ENCODE results near the gene TBC1D2B.

The TBC1D2B gene

GRCh38 chr15:78077053-78077870 is at the start of gene TBC1D2B:
TBC1D2B (minus strand) TSS chr15:78077711; CDS start chr15:78077652, 59 bp downstream.
- Mint-ChIP-seq H3K36me3 (ENCODE audit: low read depth) (peaks cover 24% of the 10 kb centered on the region), H3K27me3 (ENCODE audit: low read depth) (no peaks in the 10 kb centered on the region), H3K4me3 (peak within 1 kb of the TSS; percentile 100), H3K27ac (peak within 1 kb of the TSS; percentile 97), H3K9me3 (no peaks in the 10 kb centered on the region), H3K4me1 (ENCODE audit: low read depth) (peaks cover 39% of the 10 kb centered on the region)
- DNase-seq (ENCODE audit: low spot score) = peak; percentile 64

GRCh38 chr15:78125267-78125666 is 47.8 kb upstream of the TBC1D2B start:
- Mint-ChIP-seq H3K27ac (no peak overlapping the region), H3K9me3 (no peaks in the 10 kb centered on the region), H3K4me3 (no peak overlapping the region), H3K27me3 (ENCODE audit: low read depth) (no peaks in the 10 kb centered on the region), H3K36me3 (ENCODE audit: low read depth) (no peaks in the 10 kb centered on the region), H3K4me1 (ENCODE audit: low read depth) (peaks cover 9% of the 10 kb centered on the region)
- DNase-seq (ENCODE audit: low spot score) = no peak

- H3K27me3 Mint-ChIP-seq (ENCODE audit: low read depth) = peaks cover 3% of the 10 kb centered on the region
- no peak overlapping the region for H3K27ac Mint-ChIP-seq
- H3K4me3 Mint-ChIP-seq = no peak overlapping the region
- no peak for DNase-seq (ENCODE audit: low spot score)
- no peaks in the 10 kb centered on the region for H3K36me3 Mint-ChIP-seq (ENCODE audit: low read depth)
- peaks cover 3% of the 10 kb centered on the region for H3K4me1 Mint-ChIP-seq (ENCODE audit: low read depth)
- H3K9me3 Mint-ChIP-seq = no peaks in the 10 kb centered on the region
Measured at GRCh38 chr15:78120523-78120922, 43.0 kb upstream of the TBC1D2B start.

DNA sequence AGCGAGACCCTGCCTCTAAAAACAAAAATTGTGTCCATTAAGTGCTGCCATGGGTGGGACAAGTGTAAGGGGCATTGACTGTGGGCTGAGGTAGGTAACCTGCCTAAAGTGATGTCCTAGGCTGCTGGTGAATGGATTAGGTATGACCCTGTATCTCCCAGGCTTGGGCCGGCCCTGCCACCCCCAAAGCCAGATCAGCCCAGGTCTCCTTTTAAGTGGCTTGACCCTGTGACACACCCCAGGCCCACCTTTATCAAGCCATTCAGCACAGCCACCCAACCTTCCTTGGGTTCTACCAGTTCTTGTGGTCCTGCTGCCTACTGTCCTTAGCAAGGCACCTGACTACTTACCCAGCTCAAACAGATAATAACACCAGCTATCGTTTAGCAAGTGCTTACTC is 35.0 kb upstream of the TBC1D2B start:
- Mint-ChIP-seq H3K36me3 (ENCODE audit: low read depth) (no peaks in the 10 kb centered on the region), H3K4me3 (no peak overlapping the region), H3K27me3 (ENCODE audit: low read depth) (no peaks in the 10 kb centered on the region), H3K4me1 (ENCODE audit: low read depth) (peaks cover 15% of the 10 kb centered on the region), H3K27ac (no peak overlapping the region), H3K9me3 (no peaks in the 10 kb centered on the region)
- no peak for DNase-seq (ENCODE audit: low spot score)

- Mint-ChIP-seq H3K4me3 (no peak overlapping the region), H3K36me3 (ENCODE audit: low read depth) (no peaks in the 10 kb centered on the region), H3K27ac (no peak overlapping the region), H3K27me3 (ENCODE audit: low read depth) (no peaks in the 10 kb centered on the region), H3K4me1 (ENCODE audit: low read depth) (peaks cover 21% of the 10 kb centered on the region), H3K9me3 (no peaks in the 10 kb centered on the region)
- no peak for DNase-seq (ENCODE audit: low spot score)
Measured at GRCh38 chr15:78111788-78112187, 34.3 kb upstream of the TBC1D2B start.

DNA sequence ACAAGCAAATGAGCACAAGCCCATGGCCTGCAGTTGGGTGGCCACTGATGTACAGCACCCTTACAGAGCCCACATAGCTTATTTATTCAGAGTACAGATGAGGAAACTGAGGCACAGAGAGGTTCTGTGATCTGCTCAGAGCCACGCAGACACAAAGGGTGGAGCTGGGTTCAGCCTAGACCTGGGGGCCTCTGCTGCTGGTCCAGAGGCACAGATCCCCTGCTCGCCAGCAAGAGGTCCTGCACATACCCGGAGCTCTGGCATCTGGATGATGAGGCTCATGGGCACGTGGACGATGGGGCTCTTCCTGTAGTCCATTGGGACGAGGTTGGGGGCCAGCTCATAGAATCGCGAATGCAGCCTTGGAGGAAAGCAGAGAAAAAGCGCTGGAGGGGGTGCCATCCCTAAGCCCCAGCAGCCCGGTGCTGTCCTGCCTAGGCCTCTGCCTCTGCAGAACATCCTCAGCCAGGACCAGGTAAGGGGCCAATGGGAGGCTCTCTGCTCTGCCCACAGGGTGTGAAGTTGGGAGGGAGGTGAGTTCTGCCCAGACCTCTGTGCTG is 33.5 kb upstream of the TBC1D2B start:
- no peaks in the 10 kb centered on the region for H3K27me3 Mint-ChIP-seq (ENCODE audit: low read depth)
- no peaks in the 10 kb centered on the region for H3K36me3 Mint-ChIP-seq (ENCODE audit: low read depth)
- no peak for DNase-seq (ENCODE audit: low spot score)
- H3K27ac Mint-ChIP-seq = no peak overlapping the region
- H3K4me3 Mint-ChIP-seq = no peak overlapping the region
- H3K4me1 Mint-ChIP-seq (ENCODE audit: low read depth) = peaks cover 26% of the 10 kb centered on the region
- H3K9me3 Mint-ChIP-seq = no peaks in the 10 kb centered on the region

GRCh38 chr15:78110096-78110495 is 32.6 kb upstream of the TBC1D2B start:
- Mint-ChIP-seq H3K9me3 (no peaks in the 10 kb centered on the region), H3K4me1 (ENCODE audit: low read depth) (peaks cover 34% of the 10 kb centered on the region), H3K4me3 (no peak overlapping the region), H3K27me3 (ENCODE audit: low read depth) (no peaks in the 10 kb centered on the region), H3K27ac (no peak overlapping the region), H3K36me3 (ENCODE audit: low read depth) (no peaks in the 10 kb centered on the region)
- DNase-seq (ENCODE audit: low spot score) = no peak

- no peak overlapping the region for H3K27ac Mint-ChIP-seq
- DNase-seq (ENCODE audit: low spot score) = no peak
Measured at GRCh38 chr15:78109156-78109555, 31.6 kb upstream of the TBC1D2B start.

DNA sequence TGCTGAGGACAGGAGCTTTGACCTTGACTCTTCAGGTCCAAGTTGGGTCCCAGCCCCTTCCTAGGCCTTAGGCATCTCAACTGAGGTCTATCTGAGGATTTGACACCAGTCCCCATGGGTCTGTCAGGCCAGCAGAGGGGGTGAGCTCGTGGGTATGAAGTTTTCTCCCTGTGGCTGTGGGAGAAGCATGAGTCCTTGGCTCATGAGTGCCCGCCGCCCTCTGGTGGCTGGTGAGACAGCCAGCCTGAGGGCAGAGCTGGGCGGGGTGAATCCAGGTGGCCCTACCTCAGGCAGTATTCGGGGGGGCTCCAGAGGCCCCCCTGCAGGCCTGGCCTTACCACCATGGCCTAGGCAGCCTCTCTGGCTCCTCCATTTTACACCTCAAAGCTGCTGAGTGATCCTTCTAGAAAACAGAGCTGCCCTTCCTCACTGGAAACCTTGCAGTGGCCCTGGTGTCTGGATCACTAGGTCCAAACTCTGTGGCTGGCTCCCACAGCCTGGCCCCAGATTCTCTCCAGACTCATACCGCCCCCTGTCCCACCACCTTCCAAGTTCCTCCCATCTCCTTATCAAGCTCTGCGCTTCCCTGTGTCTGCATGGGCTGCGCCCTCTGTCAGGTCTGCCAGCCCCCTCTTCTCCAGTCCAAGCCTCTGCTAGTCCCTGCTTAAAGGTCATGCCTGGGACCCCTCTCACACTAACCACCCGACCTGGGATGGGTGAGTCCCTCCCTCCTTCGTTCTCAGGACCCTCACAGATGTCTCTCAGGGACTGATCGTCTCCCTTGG is 31.0 kb upstream of the TBC1D2B start:
- Mint-ChIP-seq H3K27ac (no peak overlapping the region), H3K36me3 (ENCODE audit: low read depth) (no peaks in the 10 kb centered on the region), H3K27me3 (ENCODE audit: low read depth) (no peaks in the 10 kb centered on the region), H3K4me1 (ENCODE audit: low read depth) (peaks cover 48% of the 10 kb centered on the region), H3K9me3 (no peaks in the 10 kb centered on the region), H3K4me3 (no peak overlapping the region)
- DNase-seq (ENCODE audit: low spot score) = peak; percentile 73

More at GRCh38 chr15:78109156-78109555, 31.6 kb upstream of the TBC1D2B start:
- H3K4me3 Mint-ChIP-seq = no peak overlapping the region
- no peaks in the 10 kb centered on the region for H3K27me3 Mint-ChIP-seq (ENCODE audit: low read depth)
- no peaks in the 10 kb centered on the region for H3K9me3 Mint-ChIP-seq
- H3K36me3 Mint-ChIP-seq (ENCODE audit: low read depth) = no peaks in the 10 kb centered on the region
- peaks cover 44% of the 10 kb centered on the region for H3K4me1 Mint-ChIP-seq (ENCODE audit: low read depth)

DNA sequence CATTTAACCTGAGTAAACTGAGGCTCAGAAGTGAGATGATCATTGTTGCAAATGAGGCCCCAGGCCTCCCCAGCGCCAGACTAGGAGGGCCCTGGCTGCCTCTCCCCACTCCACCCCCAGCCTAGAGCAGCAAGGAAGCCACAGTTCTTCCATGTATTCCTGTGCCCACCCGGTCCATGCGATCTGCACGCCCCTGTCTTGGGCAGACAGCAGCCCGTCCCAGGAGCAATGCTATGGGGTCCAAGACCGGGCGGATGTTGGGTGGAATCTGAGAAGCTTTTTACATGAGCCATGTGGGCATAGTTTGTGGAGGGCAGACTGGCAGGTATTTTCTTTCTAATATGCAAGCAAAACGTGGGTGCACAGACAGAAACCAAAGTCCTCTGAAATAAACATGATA is 30.0 kb upstream of the TBC1D2B start:
- no peak for DNase-seq (ENCODE audit: low spot score)
- H3K4me1 Mint-ChIP-seq (ENCODE audit: low read depth) = peaks cover 52% of the 10 kb centered on the region
- H3K4me3 Mint-ChIP-seq = no peak overlapping the region
- no peaks in the 10 kb centered on the region for H3K27me3 Mint-ChIP-seq (ENCODE audit: low read depth)
- no peaks in the 10 kb centered on the region for H3K9me3 Mint-ChIP-seq
- H3K36me3 Mint-ChIP-seq (ENCODE audit: low read depth) = no peaks in the 10 kb centered on the region
- no peak overlapping the region for H3K27ac Mint-ChIP-seq

DNA sequence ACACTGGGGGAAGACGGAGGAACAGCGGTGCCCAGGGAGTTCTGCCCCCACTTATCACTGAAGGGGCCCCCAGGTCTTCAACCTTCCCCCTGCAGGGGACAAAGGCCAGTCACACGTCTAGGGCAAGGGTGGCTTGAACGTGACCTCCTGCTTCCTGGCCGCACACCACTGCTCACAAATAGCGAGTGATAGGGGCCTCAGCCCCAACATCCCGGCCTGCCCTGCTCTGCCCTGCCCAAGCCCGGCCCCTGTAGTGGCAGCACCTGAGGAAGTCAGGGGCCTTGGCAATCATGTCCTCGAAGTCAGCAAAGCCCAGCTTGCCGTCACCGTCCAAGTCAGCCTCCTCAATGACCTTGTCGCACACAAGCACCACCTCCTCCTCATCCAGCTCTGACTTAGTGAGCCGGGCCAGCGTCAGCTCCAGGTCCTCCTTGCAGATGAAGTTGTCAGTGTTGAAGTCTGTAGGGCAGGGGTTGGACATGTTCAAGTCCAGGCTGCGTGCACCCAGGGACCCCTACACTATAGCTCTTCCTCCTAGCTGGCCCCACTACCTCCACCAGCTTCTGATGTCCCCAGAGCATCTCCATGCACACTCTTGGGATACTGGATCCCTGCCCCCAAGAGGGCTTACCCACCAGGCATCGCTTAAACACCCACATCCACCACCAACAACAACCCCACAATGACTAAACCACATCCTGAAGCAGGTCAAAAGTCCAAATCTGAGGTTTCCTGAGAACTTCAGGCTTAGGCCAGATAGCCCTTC is 28.1 kb upstream of the TBC1D2B start:
- peak overlapping the region; percentile 89 for H3K27ac Mint-ChIP-seq
- H3K27me3 Mint-ChIP-seq (ENCODE audit: low read depth) = no peaks in the 10 kb centered on the region
- peak overlapping the region; percentile 64 for H3K4me3 Mint-ChIP-seq
- H3K4me1 Mint-ChIP-seq (ENCODE audit: low read depth) = peaks cover 64% of the 10 kb centered on the region
- no peaks in the 10 kb centered on the region for H3K9me3 Mint-ChIP-seq
- no peaks in the 10 kb centered on the region for H3K36me3 Mint-ChIP-seq (ENCODE audit: low read depth)
- DNase-seq (ENCODE audit: low spot score) = no peak

DNA sequence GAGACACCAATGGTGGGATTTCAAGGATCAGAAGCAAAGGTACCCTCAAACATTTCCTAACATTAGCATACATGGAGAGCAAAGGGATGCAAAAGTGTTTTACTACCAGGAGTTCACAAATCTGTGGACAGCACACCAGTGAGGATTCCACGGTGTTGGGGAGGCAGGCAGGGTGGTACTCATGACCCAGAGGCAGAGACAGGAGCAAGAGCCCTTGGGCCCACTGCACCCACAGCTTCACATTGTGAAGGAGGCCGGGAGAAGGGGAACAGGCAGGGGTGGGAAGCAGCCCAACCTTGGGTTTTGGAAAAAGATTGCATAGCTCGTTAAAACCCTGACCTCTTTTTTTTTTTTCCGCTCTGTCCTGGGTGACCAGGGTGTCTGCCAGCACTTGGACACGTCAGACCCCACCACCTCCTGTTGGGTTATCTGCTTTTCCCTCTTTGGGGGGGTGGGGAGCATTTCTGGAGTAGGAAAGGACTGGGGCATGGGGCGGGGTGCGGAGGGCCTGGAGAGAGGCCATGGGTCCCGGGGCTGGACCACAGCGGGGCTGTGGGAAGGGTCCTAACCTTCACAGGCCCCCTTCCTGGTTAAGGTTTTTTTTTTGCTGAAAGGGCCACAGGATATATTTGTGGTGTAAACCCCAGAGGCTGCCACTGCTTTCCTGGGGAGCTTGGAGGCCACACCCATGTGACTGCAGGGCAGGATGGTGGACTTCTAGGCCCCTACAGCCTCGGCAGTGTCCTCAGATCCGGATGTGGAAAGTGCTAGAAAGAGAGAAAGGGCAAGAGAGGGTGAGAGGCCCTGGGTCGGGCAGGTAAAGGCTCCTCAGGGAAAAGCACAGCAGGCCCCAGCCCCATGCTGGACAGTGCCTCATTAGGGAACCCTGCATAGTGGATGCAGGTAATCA is 27.3 kb upstream of the TBC1D2B start:
- H3K27me3 Mint-ChIP-seq (ENCODE audit: low read depth) = no peaks in the 10 kb centered on the region
- no peaks in the 10 kb centered on the region for H3K9me3 Mint-ChIP-seq
- H3K36me3 Mint-ChIP-seq (ENCODE audit: low read depth) = no peaks in the 10 kb centered on the region
- H3K4me3 Mint-ChIP-seq = peak overlapping the region; percentile 64
- DNase-seq (ENCODE audit: low spot score) = no peak
- peaks cover 64% of the 10 kb centered on the region for H3K4me1 Mint-ChIP-seq (ENCODE audit: low read depth)
- H3K27ac Mint-ChIP-seq = peak overlapping the region; percentile 89

DNA sequence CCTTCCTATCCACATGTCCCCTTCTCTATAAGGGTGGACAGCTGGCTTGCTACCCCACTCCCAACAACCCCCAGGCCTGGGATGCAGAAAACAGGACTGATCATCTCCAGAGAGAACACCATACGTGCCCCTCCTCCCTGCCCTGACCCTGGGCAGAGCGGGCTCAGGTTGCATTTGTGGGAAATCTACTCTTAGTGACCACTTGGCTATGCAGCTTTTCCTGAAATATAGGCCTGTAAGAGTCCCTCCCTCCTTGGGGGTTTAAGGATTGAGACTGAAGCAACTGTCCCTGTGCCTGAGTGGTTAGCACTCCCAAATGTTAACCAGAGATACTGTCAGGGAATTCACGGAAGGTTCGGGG is 26.6 kb upstream of the TBC1D2B start:
- Mint-ChIP-seq H3K4me3 (peak overlapping the region; percentile 64), H3K36me3 (ENCODE audit: low read depth) (no peaks in the 10 kb centered on the region), H3K27me3 (ENCODE audit: low read depth) (no peaks in the 10 kb centered on the region), H3K27ac (peak overlapping the region; percentile 89), H3K9me3 (no peaks in the 10 kb centered on the region), H3K4me1 (ENCODE audit: low read depth) (peaks cover 64% of the 10 kb centered on the region)
- no peak for DNase-seq (ENCODE audit: low spot score)

All from T-helper 2 cell treated with Interferon-gamma antibody and Interleukin-4, amounts not matched to agents 5 μg/mL and 100 μg/mL, for 36 hours (primary cell).